Renal pelvis (tissue), 4 donors: ENCODE measurements around the gene CATSPERB. TPM values are rescaled to one million over a fixed set of nuclear protein-coding genes. Genes with fewer than 3 reads are reported as not detected.
"Not testable (repeated sequence)": the region's sequence is repeated elsewhere in the genome, so short reads cannot be mapped to it uniquely, and the experiment has no call there.

ENCODE experiments used
- DNase-seq: peaks from one replicate; pipeline ENCODE4 v3.0.0-alpha.2; 2013
- polyA plus RNA-seq, 3 donors: library from polyadenylated mRNA; unstranded; fragments of 120-200 nt; gene quantifications; one replicate each; pipeline ENCODE4 v1.2.1, GENCODE V29; 2013; ENCODE audit not compliant: insufficient read length in 3 of 3

Gene CATSPERB
- polyA plus RNA-seq, 3 donors: 0.60 to 1.5 (median 0.78) TPM

- no peak for DNase-seq
These were observed 62.0 kb downstream of the CATSPERB start for GRCh38 chr14:91669867-91670266.

- DNase-seq: not testable (repeated sequence)
These were observed 64.8 kb downstream of the CATSPERB start for GRCh38 chr14:91667101-91667500.

- no peak for DNase-seq
These were observed 71.1 kb downstream of the CATSPERB start for GRCh38 chr14:91660790-91661189.

- no peak for DNase-seq
These were observed 77.0 kb downstream of the CATSPERB start for GRCh38 chr14:91654836-91655235.

- no peak for DNase-seq
These were observed 78.4 kb downstream of the CATSPERB start for GRCh38 chr14:91653451-91653850.

- DNase-seq: no peak
These were observed 82.0 kb downstream of the CATSPERB start for GRCh38 chr14:91649930-91650329.

- DNase-seq: no peak
These were observed 84.0 kb downstream of the CATSPERB start for GRCh38 chr14:91647856-91648255.

GRCh38 chr14:91636604-91637003, 95.3 kb downstream of the CATSPERB start:
- no peak for DNase-seq

GRCh38 chr14:91624757-91625156, 107.1 kb downstream of the CATSPERB start:
- no peak for DNase-seq

GRCh38 chr14:91614187-91614586, 117.7 kb downstream of the CATSPERB start:
- DNase-seq: no peak

- DNase-seq: no peak
These were observed 118.3 kb downstream of the CATSPERB start for GRCh38 chr14:91613459-91614112.

GRCh38 chr14:91611528-91611927, 120.4 kb downstream of the CATSPERB start:
- no peak for DNase-seq

GRCh38 chr14:91609161-91609560, 122.7 kb downstream of the CATSPERB start:
- DNase-seq: no peak

- DNase-seq: no peak
These were observed 124.4 kb downstream of the CATSPERB start for GRCh38 chr14:91607322-91608047.

- no peak for DNase-seq
These were observed 125.0 kb downstream of the CATSPERB start for GRCh38 chr14:91606851-91607250.

GRCh38 chr14:91604611-91605010, 127.3 kb downstream of the CATSPERB start:
- not testable (repeated sequence) for DNase-seq

- DNase-seq: no peak
These were observed 131.9 kb downstream of the CATSPERB start for GRCh38 chr14:91599994-91600393.

- DNase-seq: no peak
These were observed 136.2 kb downstream of the CATSPERB start for GRCh38 chr14:91595736-91596135.

GRCh38 chr14:91593957-91594356, 137.9 kb downstream of the CATSPERB start:
- not testable (repeated sequence) for DNase-seq

- no peak for DNase-seq
These were observed 145.5 kb downstream of the CATSPERB start for GRCh38 chr14:91586410-91586809.

- DNase-seq: no peak
These were observed 146.0 kb downstream of the CATSPERB start for GRCh38 chr14:91585856-91586255.

GRCh38 chr14:91582761-91583160, 149.1 kb downstream of the CATSPERB start:
- no peak for DNase-seq

GRCh38 chr14:91580876-91581577, 150.9 kb downstream of the CATSPERB start:
- no peak for DNase-seq
